Gastrocnemius medialis (tissue), 4 donors: Measurements from ENCODE around the gene ELOF1. TPM values are rescaled to one million over a fixed set of nuclear protein-coding genes. Genes with fewer than 3 reads are reported as not detected.
A peak's percentile ranks its signal among the peaks of the same experiment; 100 is the strongest.

ENCODE experiments used
- ATAC-seq, 2 donors: fragments of 150-250 bp; one replicate each; pipeline ENCODE4 v1.9.1; 2016
- DNase-seq, 2 donors: peaks; one replicate each; pipeline ENCODE4 v3.0.0-alpha.2; 2019
- H3K27ac ChIP-seq, 4 donors: fragments of 200-600 bp; sonication (generic); 1 replicate in 1 of 4; 2 replicates in 3 of 4; pipeline ENCODE4 v1.5.1; 2016 to 2018; ENCODE audit warnings: mild to moderate bottlenecking in 2 of 4, moderate library complexity in 1 of 4
- H3K27me3 ChIP-seq, 3 donors: fragments of 200-600 bp; sonication (generic) in 2 of 3; 1 replicate in 1 of 3; 2 replicates in 2 of 3; pipeline versions ENCODE4 v1.5.1 to v1.6.0; 2016 to 2019; ENCODE audit warnings: mild to moderate bottlenecking in 1 of 3, moderate library complexity in 1 of 3
- H3K36me3 ChIP-seq, 2 donors: fragments of 200-600 bp; sonication (generic) in 1 of 2; one replicate each; pipeline ENCODE4 v1.5.1; 2017 to 2018
- H3K4me1 ChIP-seq, 2 donors: fragments of 200-600 bp; sonication (generic) in 1 of 2; one replicate each; pipeline ENCODE4 v1.5.1; 2016 to 2017; ENCODE audit warnings: mild to moderate bottlenecking in 2 of 2
- H3K4me3 ChIP-seq, 4 donors: fragments of 200-600 bp; sonication (generic) in 3 of 4; 1 replicate in 1 of 4; 2 replicates in 3 of 4; pipeline ENCODE4 v1.5.1; 2016 to 2019; ENCODE audit warnings: mild to moderate bottlenecking in 2 of 4
- H3K9me3 ChIP-seq, 3 donors: fragments of 200-600 bp; sonication (generic) in 2 of 3; 1 replicate in 1 of 3; 2 replicates in 2 of 3; pipeline ENCODE4 v1.5.1; 2016 to 2019
- POLR2A ChIP-seq, 2 donors: fragments of 450-650 bp; IDR thresholded peaks; one replicate each; pipeline ENCODE4 v1.6.1; 2017; ENCODE audit warnings: antibody characterized with exemption in 2 of 2, mild to moderate bottlenecking in 2 of 2, moderate library complexity in 2 of 2
- in situ Hi-C, 4 donors: fragments of 200-750 bp; cut with MboI; loops; one replicate each; pipeline versions ENCODE4 v1.15.0 to v1.8.0; 2017; ENCODE audit warnings: low sequenced_read_pairs in 4 of 4
- intact Hi-C: fragments of 100-400 bp; cut with DNase I; formaldehyde crosslinking; loops from one replicate; pipeline ENCODE4 v1.15.1; 2023; ENCODE audit warnings: low total_unique reads
- total RNA-seq, 4 donors: library from RNA; depleted of rRNA; stranded (reverse); fragments of >200 nt; gene quantifications; one replicate each; pipeline versions ENCODE4 v1.1.0 to v1.2.3, GENCODE V29; 2016
- TF ChIP-seq, protein P1 (sequence below), 5 experiments: fragments of 450-650 bp in 3 of 5; fragments of 200-600 bp in 2 of 5; sonication (generic) in 2 of 5; IDR thresholded peaks in 4 of 5; conservative IDR thresholded peaks in 1 of 5; 1 replicate in 4 of 5; 2 replicates in 1 of 5; pipeline ENCODE4 v1.5.1; 2016 to 2019; ENCODE audit warnings: antibody characterized with exemption in 5 of 5, mild to moderate bottlenecking in 3 of 5, moderate library complexity in 3 of 5

ELOF1 gene
- total RNA-seq, 4 donors from 2014 or later = 21.5 to 37.5 (median 27.2) TPM

DNA sequence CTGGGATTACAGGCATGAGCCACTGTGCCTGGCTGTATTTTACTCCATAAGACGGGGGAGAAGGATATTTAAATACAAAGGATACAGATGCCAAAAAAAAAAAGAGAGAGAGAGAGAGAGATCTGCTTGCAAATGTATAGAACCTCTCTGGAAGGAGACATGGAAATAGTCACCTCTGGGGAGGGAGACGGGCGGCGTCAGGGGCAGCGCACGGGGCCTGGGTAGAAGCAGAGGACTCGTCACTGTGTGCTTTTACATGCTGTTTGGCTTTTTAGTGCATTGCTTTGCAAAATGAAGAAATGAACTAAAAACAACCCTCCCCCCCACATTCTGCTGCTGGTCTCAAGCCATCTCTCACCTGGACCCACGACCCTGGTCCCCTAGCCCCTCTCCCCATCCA lies 48.6 kb downstream of the ELOF1 start:
- no peak overlapping the region for H3K4me3 ChIP-seq
- TF ChIP-seq, protein P1, sequence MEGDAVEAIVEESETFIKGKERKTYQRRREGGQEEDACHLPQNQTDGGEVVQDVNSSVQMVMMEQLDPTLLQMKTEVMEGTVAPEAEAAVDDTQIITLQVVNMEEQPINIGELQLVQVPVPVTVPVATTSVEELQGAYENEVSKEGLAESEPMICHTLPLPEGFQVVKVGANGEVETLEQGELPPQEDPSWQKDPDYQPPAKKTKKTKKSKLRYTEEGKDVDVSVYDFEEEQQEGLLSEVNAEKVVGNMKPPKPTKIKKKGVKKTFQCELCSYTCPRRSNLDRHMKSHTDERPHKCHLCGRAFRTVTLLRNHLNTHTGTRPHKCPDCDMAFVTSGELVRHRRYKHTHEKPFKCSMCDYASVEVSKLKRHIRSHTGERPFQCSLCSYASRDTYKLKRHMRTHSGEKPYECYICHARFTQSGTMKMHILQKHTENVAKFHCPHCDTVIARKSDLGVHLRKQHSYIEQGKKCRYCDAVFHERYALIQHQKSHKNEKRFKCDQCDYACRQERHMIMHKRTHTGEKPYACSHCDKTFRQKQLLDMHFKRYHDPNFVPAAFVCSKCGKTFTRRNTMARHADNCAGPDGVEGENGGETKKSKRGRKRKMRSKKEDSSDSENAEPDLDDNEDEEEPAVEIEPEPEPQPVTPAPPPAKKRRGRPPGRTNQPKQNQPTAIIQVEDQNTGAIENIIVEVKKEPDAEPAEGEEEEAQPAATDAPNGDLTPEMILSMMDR (IDR thresholded peaks at IDR 0.05 in 4 of 5, conservative IDR thresholded peaks at IDR 0.05 in 1 of 5) = no peak
- no peak for TF ChIP-seq POLR2A (IDR thresholded peaks at IDR 0.05)
- H3K27me3 ChIP-seq = no peaks in the 10 kb centered on the region
- DNase-seq (no peak), ATAC-seq (no peak)
- H3K36me3 ChIP-seq = peaks cover 0 to 38% of the 10 kb centered on the region in 2 donors
- in situ Hi-C loops (no loop called here), intact Hi-C loops (no loop called here)
- no peaks in the 10 kb centered on the region for H3K9me3 ChIP-seq
- H3K4me1 ChIP-seq = peaks cover 4 to 5% of the 10 kb centered on the region in 2 donors
- no peak overlapping the region for H3K27ac ChIP-seq

- Histone ChIP-seq H3K9me3 (no peaks in the 10 kb centered on the region), H3K27ac (no peak overlapping the region), H3K4me1 (peaks cover 8 to 12% of the 10 kb centered on the region in 2 donors), H3K4me3 (no peak overlapping the region), H3K36me3 (peaks cover 0 to 26% of the 10 kb centered on the region in 2 donors), H3K27me3 (no peaks in the 10 kb centered on the region)
- intact Hi-C loops (loop anchor here (10.0 kb wide), 1 partner anchor 133 kb away; the partner anchor contains the start of gene SWSAP1), in situ Hi-C loops (no loop called here)
- ATAC-seq (no peak), DNase-seq (no peak)
- no peak for TF ChIP-seq POLR2A (IDR thresholded peaks at IDR 0.05)
- TF ChIP-seq, protein P1 (IDR thresholded peaks at IDR 0.05 in 4 of 5, conservative IDR thresholded peaks at IDR 0.05 in 1 of 5) = no peak
These were observed 51.5 kb downstream of the ELOF1 start for GRCh38 chr19:11507370-11508078.

DNA sequence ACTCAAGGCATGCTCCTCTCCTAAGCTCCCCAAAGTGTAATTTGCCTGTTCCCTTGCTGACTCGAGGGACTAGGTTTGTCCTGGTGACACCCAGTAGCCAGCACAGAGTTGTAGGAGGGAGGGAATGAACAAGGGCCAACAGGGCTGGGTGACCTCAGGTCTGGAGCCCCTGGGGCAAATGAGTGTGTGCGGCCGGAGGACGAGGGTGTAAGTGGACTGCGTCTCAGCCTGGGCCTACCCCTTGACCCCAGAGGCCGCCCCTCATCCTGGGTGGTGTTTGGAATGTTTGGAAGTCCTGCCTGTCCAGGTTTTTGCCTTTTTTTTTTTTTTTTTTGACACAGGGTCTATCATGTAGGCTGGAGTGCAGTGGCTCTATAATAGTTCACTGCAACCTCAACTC lies 52.1 kb downstream of the ELOF1 start:
- H3K4me3 ChIP-seq = no peak overlapping the region
- H3K27ac ChIP-seq = no peak overlapping the region
- in situ Hi-C loops = no loop called here
- no peaks in the 10 kb centered on the region for H3K9me3 ChIP-seq
- H3K27me3 ChIP-seq = no peaks in the 10 kb centered on the region
- no peak for ATAC-seq
- DNase-seq = no peak
- no peak for TF ChIP-seq POLR2A (IDR thresholded peaks at IDR 0.05)
- TF ChIP-seq, protein P1 (IDR thresholded peaks at IDR 0.05 in 4 of 5, conservative IDR thresholded peaks at IDR 0.05 in 1 of 5) = no peak
- peaks cover 0 to 23% of the 10 kb centered on the region in 2 donors for H3K36me3 ChIP-seq
- intact Hi-C loops = loop anchor here (10.0 kb wide), 1 partner anchor 132 kb away; the partner anchor contains the start of gene SWSAP1
- peaks cover 8 to 12% of the 10 kb centered on the region in 2 donors for H3K4me1 ChIP-seq

DNA sequence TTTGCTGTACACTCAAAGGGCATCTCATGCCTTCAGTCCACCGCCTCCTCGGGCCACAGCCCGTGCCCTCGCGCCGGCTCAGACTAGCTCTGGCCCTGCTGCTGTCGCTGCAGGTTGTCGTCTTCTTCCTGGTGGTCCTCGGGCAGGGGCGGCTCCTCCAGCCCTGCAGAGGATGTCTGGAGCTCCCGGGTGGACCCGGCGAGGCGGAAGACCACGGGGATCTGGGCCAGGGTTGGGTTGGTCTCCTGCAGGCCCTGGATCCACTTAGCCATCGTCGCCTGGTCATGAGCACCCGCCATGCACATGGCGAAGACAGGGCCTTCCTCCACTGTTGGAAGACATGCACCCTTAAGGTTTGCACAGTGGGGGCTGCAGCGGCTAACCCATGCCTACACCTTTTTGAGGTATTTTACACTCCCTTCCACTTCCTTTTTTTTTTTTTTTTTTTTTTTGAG lies 52.9 kb downstream of the ELOF1 start:
- Histone ChIP-seq H3K36me3 (peaks cover 0 to 16% of the 10 kb centered on the region in 2 donors), H3K27me3 (no peaks in the 10 kb centered on the region), H3K4me1 (peaks cover 8 to 12% of the 10 kb centered on the region in 2 donors), H3K9me3 (no peaks in the 10 kb centered on the region), H3K4me3 (peak overlapping the region; percentile 70 to 99 (median 88)), H3K27ac (peak overlapping the region; percentile 83 to 99 (median 97))
- ATAC-seq (peak; percentile 20 to 25), DNase-seq (no peak)
- TF ChIP-seq POLR2A (IDR thresholded peaks at IDR 0.05) = no peak
- TF ChIP-seq, protein P1 (IDR thresholded peaks at IDR 0.05 in 4 of 5, conservative IDR thresholded peaks at IDR 0.05 in 1 of 5) = no peak
- in situ Hi-C loops (no loop called here), intact Hi-C loops (loop anchor here (10.0 kb wide), 1 partner anchor 131 kb away; the partner anchor contains the start of gene SWSAP1)
